Measurements from ENCODE around the gene FIZ1. TPM values are rescaled to one million over a fixed set of nuclear protein-coding genes. Genes with fewer than 3 reads are reported as not detected.

Gene FIZ1
- total RNA-seq, 1 donor from 2014 or later: 31.8 TPM

DNA sequence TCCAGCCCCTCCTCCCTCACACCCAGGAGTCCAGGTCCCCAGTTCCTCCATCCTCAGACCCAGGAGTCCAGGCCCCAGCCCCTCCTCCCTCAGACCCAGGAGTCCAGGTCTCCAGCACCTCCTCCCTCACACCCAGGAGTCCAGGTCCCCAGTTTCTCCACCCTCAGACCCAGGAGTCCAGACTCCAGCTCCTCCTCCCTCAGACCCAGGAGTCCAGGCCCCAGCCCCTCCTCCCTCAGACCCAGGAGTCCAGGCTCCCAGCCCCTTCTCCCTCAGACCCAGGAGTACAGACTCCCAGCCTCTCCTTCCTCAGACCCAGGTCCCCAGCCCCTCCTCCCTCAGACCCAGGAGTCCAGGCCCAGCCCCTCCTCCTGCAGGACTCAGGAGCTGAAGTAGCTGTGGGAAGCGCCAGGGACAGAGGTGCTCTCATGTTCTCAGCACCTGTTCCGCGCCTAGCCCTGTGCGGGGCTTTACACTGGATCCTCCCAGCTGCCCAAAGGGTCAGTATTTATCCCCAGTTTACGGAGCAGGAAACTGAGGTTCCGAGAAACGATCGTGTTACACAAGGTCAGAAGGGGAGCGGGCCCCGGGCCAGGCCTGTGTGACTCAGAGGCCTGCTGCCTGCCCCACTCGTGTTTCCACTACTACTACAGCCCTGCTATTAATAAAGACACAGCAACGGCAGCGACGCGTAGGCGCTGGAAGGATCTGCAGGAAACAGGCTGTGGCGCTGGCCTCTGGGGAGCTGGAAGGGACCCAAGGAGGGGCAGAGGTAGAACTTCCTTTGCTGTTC lies 52.3 kb downstream of the FIZ1 start:
- peaks cover 28% of the 10 kb centered on the region for H3K4me1 Mint-ChIP-seq
- H3K27me3 Mint-ChIP-seq (ENCODE audit: low read depth): peaks cover 16% of the 10 kb centered on the region
- TF ChIP-seq CTCF (conservative IDR thresholded peaks at IDR 0.05): no peak
- DNase-seq (ENCODE audit: low read depth, low spot score): no peak
- no peaks in the 10 kb centered on the region for H3K36me3 Mint-ChIP-seq (ENCODE audit: low read depth)
- H3K9me3 Mint-ChIP-seq: peaks cover 4% of the 10 kb centered on the region
- H3K4me3 Mint-ChIP-seq: no peak overlapping the region
- no peak overlapping the region for H3K27ac Mint-ChIP-seq (ENCODE audit: unreplicated experiment)

DNA sequence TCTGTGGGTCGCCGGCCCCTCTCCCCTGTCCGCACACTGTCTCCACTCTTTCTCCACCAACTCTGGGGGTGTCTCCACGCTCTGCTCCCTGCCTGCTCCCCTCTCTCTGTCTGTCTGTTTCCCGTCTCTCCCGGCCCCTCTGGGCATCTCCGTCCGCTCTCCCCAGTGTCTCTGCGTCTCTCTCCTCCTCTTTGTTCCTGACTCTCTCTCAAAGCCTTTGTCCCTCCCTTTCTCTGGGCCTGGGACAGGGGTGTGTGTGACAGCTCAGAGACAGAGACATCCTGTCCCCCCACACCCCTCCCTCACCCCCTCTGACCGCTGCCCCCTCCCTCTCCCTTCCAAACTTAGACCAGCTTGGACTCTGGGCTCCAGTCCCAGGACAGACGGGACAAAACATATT lies 53.3 kb downstream of the FIZ1 start:
- peaks cover 4% of the 10 kb centered on the region for H3K9me3 Mint-ChIP-seq
- H3K27ac Mint-ChIP-seq (ENCODE audit: unreplicated experiment): peak overlapping the region; percentile 62
- peaks cover 25% of the 10 kb centered on the region for H3K4me1 Mint-ChIP-seq
- no peak for DNase-seq (ENCODE audit: low read depth, low spot score)
- H3K4me3 Mint-ChIP-seq: no peak overlapping the region
- TF ChIP-seq CTCF (conservative IDR thresholded peaks at IDR 0.05): no peak
- H3K36me3 Mint-ChIP-seq (ENCODE audit: low read depth): no peaks in the 10 kb centered on the region
- H3K27me3 Mint-ChIP-seq (ENCODE audit: low read depth): peaks cover 11% of the 10 kb centered on the region

DNA sequence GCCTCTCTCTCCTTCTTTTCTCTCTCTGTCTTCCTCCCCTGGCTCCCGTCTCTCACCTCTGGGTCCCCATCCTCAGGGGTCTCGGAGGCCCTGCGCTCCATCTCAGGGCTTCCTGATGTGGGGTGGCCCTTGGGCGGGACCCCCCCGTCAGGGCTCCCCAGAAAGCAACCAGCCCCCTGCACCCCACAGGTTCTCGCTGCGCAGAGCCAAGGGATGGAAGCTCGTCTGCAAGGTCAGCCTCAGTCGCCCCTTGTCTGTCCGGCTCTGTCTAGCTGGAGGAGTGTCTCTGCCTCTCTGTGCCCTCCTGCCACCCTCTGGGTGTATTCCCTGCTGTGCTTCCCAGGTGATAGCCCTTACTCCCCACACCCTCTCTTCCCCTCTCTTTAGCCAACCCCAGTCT lies 53.9 kb downstream of the FIZ1 start, which contains the start of gene SBK3:
Gene SBK3 (minus strand): TSS at position 101 of the 400 bp plus-strand sequence. CDS start 0 bp downstream, at position 101.
- Mint-ChIP-seq H3K27me3 (ENCODE audit: low read depth) (peaks cover 11% of the 10 kb centered on the region), H3K4me3 (no peak within 1 kb of the TSS), H3K27ac (ENCODE audit: unreplicated experiment) (peak within 1 kb of the TSS; percentile 83), H3K4me1 (peaks cover 25% of the 10 kb centered on the region), H3K36me3 (ENCODE audit: low read depth) (no peaks in the 10 kb centered on the region), H3K9me3 (peaks cover 4% of the 10 kb centered on the region)
- no peak for TF ChIP-seq CTCF (conservative IDR thresholded peaks at IDR 0.05)
- no peak for DNase-seq (ENCODE audit: low read depth, low spot score)

DNA sequence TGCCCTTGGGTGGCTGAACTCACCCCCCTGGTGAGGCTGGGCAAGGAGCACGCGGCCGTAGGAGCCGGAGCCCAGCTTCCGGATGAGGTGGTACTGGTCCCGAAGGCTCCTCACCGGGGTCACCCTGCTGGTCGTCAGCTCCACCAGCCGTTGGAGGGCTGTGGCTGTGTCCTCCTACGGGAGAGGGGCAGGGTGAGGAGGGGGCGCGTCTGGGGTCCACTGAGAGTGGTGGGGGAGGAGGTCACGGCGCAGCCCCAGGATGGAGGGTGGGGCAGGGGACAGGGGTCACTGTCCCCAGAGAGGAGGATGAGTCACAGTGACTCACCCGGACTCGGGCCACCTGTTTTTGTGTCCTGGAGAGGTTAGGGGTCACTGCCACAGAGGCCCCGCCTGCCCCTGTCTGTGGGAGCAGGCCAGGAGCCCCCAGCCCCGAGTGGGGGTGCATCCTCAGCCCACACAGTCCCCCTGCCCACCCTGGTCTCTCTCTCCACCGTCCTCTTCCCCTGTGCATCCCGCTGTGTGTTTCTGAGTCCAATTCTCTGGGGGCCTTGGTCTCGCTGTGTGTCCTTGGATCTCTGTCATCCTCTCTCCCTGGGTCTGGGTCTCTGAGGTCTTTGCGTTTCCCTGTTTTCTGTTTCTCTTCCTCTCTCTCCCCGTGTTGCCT lies 54.4 kb downstream of the FIZ1 start:
- H3K9me3 Mint-ChIP-seq: peaks cover 4% of the 10 kb centered on the region
- no peak overlapping the region for H3K4me3 Mint-ChIP-seq
- no peaks in the 10 kb centered on the region for H3K36me3 Mint-ChIP-seq (ENCODE audit: low read depth)
- DNase-seq (ENCODE audit: low read depth, low spot score): no peak
- peaks cover 7% of the 10 kb centered on the region for H3K27me3 Mint-ChIP-seq (ENCODE audit: low read depth)
- peaks cover 20% of the 10 kb centered on the region for H3K4me1 Mint-ChIP-seq
- TF ChIP-seq CTCF (conservative IDR thresholded peaks at IDR 0.05): no peak
- peak overlapping the region; percentile 83 for H3K27ac Mint-ChIP-seq (ENCODE audit: unreplicated experiment)

DNA sequence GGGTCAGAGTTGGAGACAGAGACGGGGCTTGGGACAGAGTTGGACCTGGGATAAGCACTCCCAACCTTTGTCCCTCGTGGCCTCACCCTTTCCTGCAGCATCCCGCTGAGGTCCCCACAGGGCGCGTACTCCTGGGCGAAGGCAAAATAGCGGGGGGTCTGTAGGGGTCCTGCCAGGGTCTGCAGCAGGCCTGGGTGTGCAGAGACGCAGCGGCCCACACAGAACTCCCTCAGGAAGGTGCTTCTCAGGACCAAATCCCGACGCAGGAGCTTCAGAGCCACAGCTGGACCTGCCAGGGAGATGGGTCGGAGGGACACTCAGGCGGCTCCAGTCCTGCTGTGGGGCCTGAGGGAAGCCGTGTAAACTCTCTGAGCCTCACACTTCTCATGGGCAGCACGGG lies 55.3 kb downstream of the FIZ1 start:
- Mint-ChIP-seq H3K36me3 (ENCODE audit: low read depth) (no peaks in the 10 kb centered on the region), H3K4me1 (peaks cover 16% of the 10 kb centered on the region), H3K27me3 (ENCODE audit: low read depth) (peaks cover 3% of the 10 kb centered on the region), H3K4me3 (no peak overlapping the region), H3K27ac (ENCODE audit: unreplicated experiment) (no peak overlapping the region), H3K9me3 (peaks cover 4% of the 10 kb centered on the region)
- no peak for TF ChIP-seq CTCF (conservative IDR thresholded peaks at IDR 0.05)
- no peak for DNase-seq (ENCODE audit: low read depth, low spot score)

All from neural crest cell (in vitro differentiated cells).